SK-N-SH (cell line): ENCODE measurements around the gene MUC2. TPM values are rescaled to one million over a fixed set of nuclear protein-coding genes. Genes with fewer than 3 reads are reported as not detected.

Source experiments
- CTCF ChIA-PET: fragments of 300-600, 350-600 bp; formaldehyde crosslinking; extraction: SDS; loops from one replicate; lab custom pipeline; 2021; lab: Yijun Ruan, JAX
- POLR2A ChIA-PET: fragments of 350-600 bp; sonication (Branson Sonifier 250); formaldehyde crosslinking; extraction: SDS; loops from one replicate; lab custom pipeline; 2020; ENCODE audit warnings: antibody characterized with exemption, inconsistent platforms; lab: Yijun Ruan, JAX
- DNase-seq: peaks from one replicate; pipeline ENCODE4 v3.0.0; 2012
- H2AFZ ChIP-seq: fragments of 200-600 bp; sonication (generic); 2 replicates; pipeline ENCODE4 v1.8.1; 2016; ENCODE audit warnings: antibody characterized with exemption, mild to moderate bottlenecking, low read depth
- H3F3A ChIP-seq: fragments of 200-600 bp; sonication (generic); replicated peaks from 2 replicates; pipeline ENCODE3; 2016; ENCODE audit warnings: antibody characterized with exemption, mild to moderate bottlenecking; ENCODE audit not compliant: insufficient read depth
- H3K27ac ChIP-seq, 2 experiments: fragments of 200-500 bp in 1 of 2; fragments of 200-600 bp in 1 of 2; sonication (Bioruptor generic) in 1 of 2; sonication (generic), shearing (Covaris generic) in 1 of 2; 2 replicates each; pipeline versions ENCODE4 v1.5.1 to v1.6.1; 2014 to 2016; ENCODE audit warnings: low read depth in 2 of 2, inconsistent platforms in 1 of 2, low read length in 1 of 2, mild to moderate bottlenecking in 1 of 2, mixed read lengths in 1 of 2
- H3K27me3 ChIP-seq: fragments of 200-600 bp; sonication (generic), shearing (Covaris generic); 2 replicates; pipeline ENCODE4 v1.6.1; 2016; ENCODE audit warnings: mixed run types; ENCODE audit not compliant: insufficient read depth
- H3K36me3 ChIP-seq, 2 experiments: fragments of 200-500 bp in 1 of 2; fragments of 200-600 bp in 1 of 2; sonication (Bioruptor generic) in 1 of 2; sonication (generic) in 1 of 2; replicated peaks in 1 of 2; 2 replicates each; pipeline versions ENCODE3 to v1.5.1; 2014 to 2016; ENCODE audit warnings: low read length in 1 of 2, mild to moderate bottlenecking in 1 of 2; ENCODE audit not compliant: insufficient read depth in 2 of 2, control insufficient read depth in 1 of 2
- H3K4me1 ChIP-seq, 2 experiments: fragments of 200-500 bp in 1 of 2; fragments of 200-600 bp in 1 of 2; sonication (Bioruptor generic) in 1 of 2; sonication (generic), shearing (Covaris generic) in 1 of 2; 2 replicates each; pipeline versions ENCODE4 v1.5.1 to v1.6.1; 2014 to 2016; ENCODE audit warnings: low read depth in 1 of 2, low read length in 1 of 2, mixed run types in 1 of 2; ENCODE audit not compliant: insufficient read depth in 2 of 2, control insufficient read depth in 1 of 2
- H3K4me2 ChIP-seq: fragments of 200-600 bp; sonication (generic), shearing (Covaris generic); 2 replicates; pipeline ENCODE4 v1.6.1; 2017; ENCODE audit warnings: mixed run types
- H3K4me3 ChIP-seq, 2 experiments: fragments of 200-500 bp in 1 of 2; fragments of 200-600 bp in 1 of 2; sonication (Bioruptor generic) in 1 of 2; sonication (generic), shearing (Covaris generic) in 1 of 2; 2 replicates each; pipeline versions ENCODE4 v1.5.1 to v1.8.1; 2014 to 2016; ENCODE audit warnings: low read depth in 2 of 2, inconsistent platforms in 1 of 2, low read length in 1 of 2, mild to moderate bottlenecking in 1 of 2, mixed read lengths in 1 of 2, moderate library complexity in 1 of 2
- H3K79me2 ChIP-seq: fragments of 200-600 bp; sonication (generic); 2 replicates; pipeline ENCODE4 v1.8.1; 2017; ENCODE audit warnings: mild to moderate bottlenecking; ENCODE audit not compliant: insufficient read depth
- H3K9ac ChIP-seq: fragments of 200-600 bp; sonication (generic); 2 replicates; pipeline ENCODE4 v1.6.1; 2017; ENCODE audit warnings: mixed run types
- H3K9me2 ChIP-seq: fragments of 200-600 bp; sonication (generic); 2 replicates; pipeline ENCODE4 v1.6.1; 2017; ENCODE audit warnings: mixed run types
- H3K9me3 ChIP-seq: fragments of 200-600 bp; sonication (generic); 2 replicates; pipeline ENCODE4 v1.6.1; 2017; ENCODE audit warnings: mixed run types, mild to moderate bottlenecking, moderate library complexity
- H4K20me1 ChIP-seq: fragments of 200-600 bp; sonication (generic); 2 replicates; pipeline ENCODE4 v1.6.1; 2017; ENCODE audit warnings: mild to moderate bottlenecking, mixed run types; ENCODE audit not compliant: insufficient read depth
- CHD2 ChIP-seq: fragments of 150-350 bp; IDR thresholded peaks from 2 replicates; pipeline ENCODE4 v1.6.1; 2018; ENCODE audit warnings: low read length; ENCODE audit not compliant: partially characterized antibody
- ELF1 ChIP-seq: IDR thresholded peaks from 2 replicates; pipeline ENCODE4 v1.4.0; 2012
- EZH2phosphoT487 ChIP-seq: fragments of 200-600 bp; sonication (generic); IDR thresholded peaks from 2 replicates; pipeline ENCODE4 v1.6.1; 2017; ENCODE audit warnings: low read depth, mixed run types, mild to moderate bottlenecking, antibody characterized with exemption, moderate library complexity, borderline replicate concordance
- FOXM1 ChIP-seq: IDR thresholded peaks from 2 replicates; pipeline ENCODE4 v1.4.0; 2012; ENCODE audit warnings: low read depth, mild to moderate bottlenecking
- GATA2 ChIP-seq: sonication (generic); formaldehyde crosslinking; IDR thresholded peaks from 2 replicates; pipeline ENCODE4 v1.5.0; 2020; ENCODE audit warnings: mild to moderate bottlenecking, missing genetic modification reagents
- IRF3 ChIP-seq: fragments of 150-350 bp; IDR thresholded peaks from 2 replicates; pipeline ENCODE4 v1.6.1; 2016; ENCODE audit warnings: mild to moderate bottlenecking, low read depth, low read length
- MAX ChIP-seq: IDR thresholded peaks from 2 replicates; pipeline ENCODE4 v1.4.0; 2012; ENCODE audit warnings: low read depth
- MXI1 ChIP-seq: IDR thresholded peaks from 2 replicates; pipeline ENCODE4 v1.6.1; 2012; ENCODE audit warnings: mild to moderate bottlenecking, low read depth, low read length, improper control_type of control experiment
- NFIC ChIP-seq: IDR thresholded peaks from 2 replicates; pipeline ENCODE4 v1.4.0; 2012; ENCODE audit warnings: borderline replicate concordance
- RCOR1 ChIP-seq: fragments of 150-350 bp; IDR thresholded peaks from 2 replicates; pipeline ENCODE4 v1.6.1; 2017; ENCODE audit warnings: antibody characterized with exemption, low read length
- SIN3A ChIP-seq: IDR thresholded peaks from 2 replicates; pipeline ENCODE4 v1.6.1; 2012; ENCODE audit warnings: low read depth, mild to moderate bottlenecking, low read length, moderate library complexity, borderline replicate concordance
- TAF1 ChIP-seq: IDR thresholded peaks from 2 replicates; pipeline ENCODE4 v1.6.1; 2012; ENCODE audit warnings: low read depth, mild to moderate bottlenecking, low read length, moderate library complexity, borderline replicate concordance
- TCF12 ChIP-seq: IDR thresholded peaks from 2 replicates; pipeline ENCODE4 v1.4.0; 2012
- TEAD4 ChIP-seq: IDR thresholded peaks from 2 replicates; pipeline ENCODE4 v1.4.0; 2012; ENCODE audit warnings: mild to moderate bottlenecking, borderline replicate concordance; ENCODE audit not compliant: insufficient read depth
- YY1 ChIP-seq: IDR thresholded peaks from 2 replicates; pipeline ENCODE4 v1.4.0; 2012; ENCODE audit warnings: low read depth, mild to moderate bottlenecking
- ZBTB33 ChIP-seq: IDR thresholded peaks from 2 replicates; pipeline ENCODE4 v1.4.0; 2012; ENCODE audit warnings: low read depth, borderline replicate concordance
- WGBS: methylation state at CpG from one replicate; pipeline ENCODE4 v1.1.6; 2017; ENCODE audit warnings: low lambda C conversion rate; 5-methylcytosine and 5-hydroxymethylcytosine counted together
- polyA plus RNA-seq, 3 experiments: library from polyadenylated mRNA; depleted of rRNA; stranded (reverse); fragments of >200 nt; gene quantifications; 2 replicates each; pipeline ENCODE4 v1.2.3, GENCODE V29; 2012
- TF ChIP-seq, protein P1 (sequence below): IDR thresholded peaks from 2 replicates; pipeline ENCODE4 v1.4.0; 2012; ENCODE audit warnings: low read depth, borderline replicate concordance
- TF ChIP-seq, protein P2 (sequence below): IDR thresholded peaks from 2 replicates; pipeline ENCODE4 v1.6.1; 2012; ENCODE audit warnings: mild to moderate bottlenecking, low read depth, low read length, moderate library complexity
- TF ChIP-seq, protein P3 (sequence below): fragments of 150-350 bp; IDR thresholded peaks from 2 replicates; pipeline ENCODE4 v1.6.1; 2017; ENCODE audit warnings: antibody characterized with exemption, low read length, low read depth, borderline replicate concordance

MUC2 gene
- polyA plus RNA-seq, 1 of the 3 experiments (the other 2 are of a cell fraction) = not detected

DNA sequence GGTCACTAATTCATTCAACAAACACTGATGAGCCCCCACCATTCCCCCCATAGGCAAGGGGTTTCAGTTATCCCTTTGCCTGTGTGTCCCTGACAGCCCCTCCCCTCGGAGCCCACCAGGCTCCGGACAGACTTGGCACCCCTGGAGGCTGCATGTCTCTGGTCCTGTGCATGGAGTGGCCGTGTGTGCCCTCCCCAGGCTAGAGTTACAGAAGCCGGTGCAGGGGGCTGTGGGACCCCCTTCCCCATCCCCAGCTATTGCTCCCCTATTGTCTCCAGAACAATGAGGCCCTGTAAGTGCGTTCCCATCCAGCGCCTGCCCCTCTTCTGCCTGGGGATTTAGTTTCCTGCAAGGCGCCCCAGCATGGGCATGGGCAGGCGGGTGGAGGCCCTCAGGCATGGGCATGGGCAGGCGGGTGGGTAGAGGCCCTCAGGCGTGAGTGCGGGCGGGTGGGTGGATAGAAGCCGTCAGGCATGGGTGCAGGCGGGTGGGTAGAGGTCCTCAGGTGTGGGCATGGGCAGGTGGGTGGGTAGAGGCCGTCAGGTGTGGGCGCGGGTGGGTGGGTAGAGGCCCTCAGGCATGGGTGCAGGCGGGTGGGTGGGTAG is 1.5 kb downstream of the MUC2 start:
- Histone ChIP-seq H4K20me1 (no peaks in the 10 kb centered on the region), H3K79me2 (no peaks in the 10 kb centered on the region), H3K4me2 (no peak overlapping the region), H3K27ac (no peak overlapping the region), H3K9me3 (no peaks in the 10 kb centered on the region), H3K9ac (no peak overlapping the region), H3K4me3 (no peak overlapping the region), H3K9me2 (no peaks in the 10 kb centered on the region), H3F3A (no peaks in the 10 kb centered on the region), H3K36me3 (no peaks in the 10 kb centered on the region), H3K4me1 (peaks cover 0 to 5% of the 10 kb centered on the region in 2 experiments; a peak in 1 of 4 replicates), H3K27me3 (no peaks in the 10 kb centered on the region), H2AFZ (no peak overlapping the region)
- ChIA-PET CTCF (interaction anchor here (1.0 kb wide), 1 partner anchor 28 kb away, joined by 3 read pairs; no protein-coding TSS in a partner anchor), POLR2A (no interaction called here)
- 71% methylated on average over 11 of the region's 18 CpGs for WGBS
- DNase-seq = no peak
- TF ChIP-seq ZBTB33 = no peak
- no peak for TF ChIP-seq IRF3
- TF ChIP-seq EZH2phosphoT487 = no peak
- TF ChIP-seq TEAD4 = no peak
- TF ChIP-seq FOXM1 = no peak
- TF ChIP-seq, protein P1, sequence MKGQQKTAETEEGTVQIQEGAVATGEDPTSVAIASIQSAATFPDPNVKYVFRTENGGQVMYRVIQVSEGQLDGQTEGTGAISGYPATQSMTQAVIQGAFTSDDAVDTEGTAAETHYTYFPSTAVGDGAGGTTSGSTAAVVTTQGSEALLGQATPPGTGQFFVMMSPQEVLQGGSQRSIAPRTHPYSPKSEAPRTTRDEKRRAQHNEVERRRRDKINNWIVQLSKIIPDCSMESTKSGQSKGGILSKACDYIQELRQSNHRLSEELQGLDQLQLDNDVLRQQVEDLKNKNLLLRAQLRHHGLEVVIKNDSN = no peak
- no peak for TF ChIP-seq YY1
- TF ChIP-seq GATA2 = no peak
- no peak for TF ChIP-seq RCOR1
- no peak for TF ChIP-seq CHD2

- CTCF ChIA-PET = interaction anchor here (1.1 to 1.9 kb wide), 2 partner anchors 12 to 25 kb away, joined by 4 to 6 read pairs; no protein-coding TSS in a partner anchor
- no peaks in the 10 kb centered on the region for H3K9me3 ChIP-seq
- H3K4me3 ChIP-seq = no peak overlapping the region
- WGBS = no CpG with 5 or more reads among the region's 11 CpGs
- H3K9ac ChIP-seq = no peak overlapping the region
- no peaks in the 10 kb centered on the region for H3K79me2 ChIP-seq
- no peaks in the 10 kb centered on the region for H4K20me1 ChIP-seq
- H2AFZ ChIP-seq = no peak overlapping the region
- no peaks in the 10 kb centered on the region for H3K36me3 ChIP-seq
- H3K4me2 ChIP-seq = no peak overlapping the region
- POLR2A ChIA-PET = no interaction called here
- H3K9me2 ChIP-seq = no peaks in the 10 kb centered on the region
- DNase-seq = no peak
- H3K27ac ChIP-seq = no peak overlapping the region
- H3F3A ChIP-seq = no peaks in the 10 kb centered on the region
- peaks cover 0 to 5% of the 10 kb centered on the region in 2 experiments; a peak in 1 of 4 replicates for H3K4me1 ChIP-seq
- no peaks in the 10 kb centered on the region for H3K27me3 ChIP-seq
- TF ChIP-seq MAX (no peak), TCF12 (no peak), TEAD4 (no peak), ELF1 (no peak), FOXM1 (no peak), TAF1 (no peak), NFIC (no peak), SIN3A (no peak), MXI1 (no peak)
- TF ChIP-seq, protein P2, sequence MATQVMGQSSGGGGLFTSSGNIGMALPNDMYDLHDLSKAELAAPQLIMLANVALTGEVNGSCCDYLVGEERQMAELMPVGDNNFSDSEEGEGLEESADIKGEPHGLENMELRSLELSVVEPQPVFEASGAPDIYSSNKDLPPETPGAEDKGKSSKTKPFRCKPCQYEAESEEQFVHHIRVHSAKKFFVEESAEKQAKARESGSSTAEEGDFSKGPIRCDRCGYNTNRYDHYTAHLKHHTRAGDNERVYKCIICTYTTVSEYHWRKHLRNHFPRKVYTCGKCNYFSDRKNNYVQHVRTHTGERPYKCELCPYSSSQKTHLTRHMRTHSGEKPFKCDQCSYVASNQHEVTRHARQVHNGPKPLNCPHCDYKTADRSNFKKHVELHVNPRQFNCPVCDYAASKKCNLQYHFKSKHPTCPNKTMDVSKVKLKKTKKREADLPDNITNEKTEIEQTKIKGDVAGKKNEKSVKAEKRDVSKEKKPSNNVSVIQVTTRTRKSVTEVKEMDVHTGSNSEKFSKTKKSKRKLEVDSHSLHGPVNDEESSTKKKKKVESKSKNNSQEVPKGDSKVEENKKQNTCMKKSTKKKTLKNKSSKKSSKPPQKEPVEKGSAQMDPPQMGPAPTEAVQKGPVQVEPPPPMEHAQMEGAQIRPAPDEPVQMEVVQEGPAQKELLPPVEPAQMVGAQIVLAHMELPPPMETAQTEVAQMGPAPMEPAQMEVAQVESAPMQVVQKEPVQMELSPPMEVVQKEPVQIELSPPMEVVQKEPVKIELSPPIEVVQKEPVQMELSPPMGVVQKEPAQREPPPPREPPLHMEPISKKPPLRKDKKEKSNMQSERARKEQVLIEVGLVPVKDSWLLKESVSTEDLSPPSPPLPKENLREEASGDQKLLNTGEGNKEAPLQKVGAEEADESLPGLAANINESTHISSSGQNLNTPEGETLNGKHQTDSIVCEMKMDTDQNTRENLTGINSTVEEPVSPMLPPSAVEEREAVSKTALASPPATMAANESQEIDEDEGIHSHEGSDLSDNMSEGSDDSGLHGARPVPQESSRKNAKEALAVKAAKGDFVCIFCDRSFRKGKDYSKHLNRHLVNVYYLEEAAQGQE = no peak
- TF ChIP-seq, protein P3, sequence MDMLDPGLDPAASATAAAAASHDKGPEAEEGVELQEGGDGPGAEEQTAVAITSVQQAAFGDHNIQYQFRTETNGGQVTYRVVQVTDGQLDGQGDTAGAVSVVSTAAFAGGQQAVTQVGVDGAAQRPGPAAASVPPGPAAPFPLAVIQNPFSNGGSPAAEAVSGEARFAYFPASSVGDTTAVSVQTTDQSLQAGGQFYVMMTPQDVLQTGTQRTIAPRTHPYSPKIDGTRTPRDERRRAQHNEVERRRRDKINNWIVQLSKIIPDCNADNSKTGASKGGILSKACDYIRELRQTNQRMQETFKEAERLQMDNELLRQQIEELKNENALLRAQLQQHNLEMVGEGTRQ = no peak
These were observed 2.4 kb downstream of the MUC2 start for GRCh38 chr11:1077033-1077416.
